GM23248 (cell line): ENCODE results near the gene PRDM16.

Experiments used
- EZH2 ChIP-seq: fragments of 200-600 bp; sonication (generic); IDR thresholded peaks from 2 replicates; pipeline ENCODE4 v1.6.1; 2018; ENCODE audit warnings: antibody characterized with exemption, mild to moderate bottlenecking; ENCODE audit not compliant: insufficient read depth, poor library complexity, severe bottlenecking
- EZH2phosphoT487 ChIP-seq: fragments of 200-600 bp; sonication (generic); IDR thresholded peaks from 2 replicates; pipeline ENCODE4 v1.6.1; 2018; ENCODE audit warnings: antibody characterized with exemption, moderate library complexity, mild to moderate bottlenecking, low read depth; ENCODE audit not compliant: insufficient read depth

DNA sequence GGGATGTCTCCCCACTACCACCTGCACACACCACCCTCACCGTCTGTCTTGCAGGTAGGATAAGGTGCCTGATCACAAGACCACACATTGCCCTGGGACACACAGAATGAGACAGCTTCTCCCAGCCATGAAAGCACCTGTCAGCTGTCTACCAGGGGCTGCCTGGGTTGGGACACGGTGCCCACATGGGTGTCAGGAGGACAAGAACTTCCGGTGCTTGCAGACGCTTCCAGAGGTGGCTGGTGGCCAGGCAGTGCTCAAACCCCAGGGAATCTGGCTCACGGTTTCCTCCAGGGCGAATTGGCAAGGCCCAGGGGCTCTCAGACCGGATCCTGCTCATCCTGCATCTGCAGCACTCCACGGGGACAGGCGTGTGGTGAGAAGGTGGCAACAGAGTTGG lies 202.9 kb downstream of the PRDM16 start:
- TF ChIP-seq EZH2, result no peak
- no peak for TF ChIP-seq EZH2phosphoT487
